Measurements from ENCODE around the gene SERPINA6.

Gene SERPINA6

GRCh38 chr14:94368956-94369355 lies 45.8 kb upstream of the SERPINA6 start:
- ATAC-seq (ENCODE audit: insufficient read depth, low read depth) (no peak), DNase-seq (no peak)
- Histone ChIP-seq H2AFZ (ENCODE audit: low read depth, low read length) (no peak overlapping the region), H4K20me1 (ENCODE audit: insufficient read depth, low read length) (no peaks in the 10 kb centered on the region), H3K9ac (ENCODE audit: low read depth, low read length) (no peak overlapping the region), H3K4me1 (ENCODE audit: insufficient read depth, low read length) (no peaks in the 10 kb centered on the region), H3K4me3 (ENCODE audit: low read depth in 1 of 2, low read length in 2 of 2) (no peak overlapping the region), H3K79me2 (ENCODE audit: insufficient read depth, low read length) (no peaks in the 10 kb centered on the region), H3K4me2 (ENCODE audit: insufficient read depth, low read length) (no peak overlapping the region), H3K27me3 (ENCODE audit: insufficient read depth, low read length, poor library complexity) (peaks cover 2% of the 10 kb centered on the region), H3K36me3 (ENCODE audit: insufficient read depth, low read length) (no peaks in the 10 kb centered on the region), H3K9me3 (ENCODE audit: insufficient read depth, low read length, severe bottlenecking) (no peaks in the 10 kb centered on the region), H3K27ac (ENCODE audit: low read length) (no peak overlapping the region)
- TF ChIP-seq CTCF (IDR thresholded peaks at IDR 0.05; ENCODE audit: borderline replicate concordance, extremely low read depth, low read length, poor library complexity, severe bottlenecking) (no peak), EZH2 (IDR thresholded peaks at IDR 0.05; ENCODE audit: borderline replicate concordance, low read depth, low read length, severe bottlenecking) (no peak)

GRCh38 chr14:94368243-94368590 lies 45.1 kb upstream of the SERPINA6 start:
- Histone ChIP-seq H3K27ac (ENCODE audit: low read length) (no peak overlapping the region), H3K4me3 (ENCODE audit: low read depth in 1 of 2, low read length in 2 of 2) (no peak overlapping the region), H3K9ac (ENCODE audit: low read depth, low read length) (no peak overlapping the region), H3K27me3 (ENCODE audit: insufficient read depth, low read length, poor library complexity) (no peaks in the 10 kb centered on the region), H4K20me1 (ENCODE audit: insufficient read depth, low read length) (no peaks in the 10 kb centered on the region), H3K4me1 (ENCODE audit: insufficient read depth, low read length) (no peaks in the 10 kb centered on the region), H3K9me3 (ENCODE audit: insufficient read depth, low read length, severe bottlenecking) (no peaks in the 10 kb centered on the region), H3K36me3 (ENCODE audit: insufficient read depth, low read length) (no peaks in the 10 kb centered on the region), H3K79me2 (ENCODE audit: insufficient read depth, low read length) (no peaks in the 10 kb centered on the region), H2AFZ (ENCODE audit: low read depth, low read length) (no peak overlapping the region), H3K4me2 (ENCODE audit: insufficient read depth, low read length) (no peak overlapping the region)
- no peak for DNase-seq
- TF ChIP-seq EZH2 (IDR thresholded peaks at IDR 0.05; ENCODE audit: borderline replicate concordance, low read depth, low read length, severe bottlenecking) = no peak
- ATAC-seq (ENCODE audit: insufficient read depth, low read depth) = no peak

- Histone ChIP-seq H3K9me3 (ENCODE audit: insufficient read depth, low read length, severe bottlenecking) (no peaks in the 10 kb centered on the region), H4K20me1 (ENCODE audit: insufficient read depth, low read length) (no peaks in the 10 kb centered on the region), H3K27me3 (ENCODE audit: insufficient read depth, low read length, poor library complexity) (no peaks in the 10 kb centered on the region), H3K4me2 (ENCODE audit: insufficient read depth, low read length) (no peak overlapping the region), H3K36me3 (ENCODE audit: insufficient read depth, low read length) (no peaks in the 10 kb centered on the region), H3K79me2 (ENCODE audit: insufficient read depth, low read length) (no peaks in the 10 kb centered on the region), H3K27ac (ENCODE audit: low read length) (no peak overlapping the region), H2AFZ (ENCODE audit: low read depth, low read length) (no peak overlapping the region), H3K4me3 (ENCODE audit: low read depth in 1 of 2, low read length in 2 of 2) (no peak overlapping the region), H3K9ac (ENCODE audit: low read depth, low read length) (no peak overlapping the region), H3K4me1 (ENCODE audit: insufficient read depth, low read length) (no peaks in the 10 kb centered on the region)
- TF ChIP-seq EZH2 (IDR thresholded peaks at IDR 0.05; ENCODE audit: borderline replicate concordance, low read depth, low read length, severe bottlenecking) = no peak
- TF ChIP-seq CTCF (IDR thresholded peaks at IDR 0.05; ENCODE audit: borderline replicate concordance, extremely low read depth, low read length, poor library complexity, severe bottlenecking) = no peak
- DNase-seq (no peak), ATAC-seq (ENCODE audit: insufficient read depth, low read depth) (no peak)
Measured at GRCh38 chr14:94367347-94368242, 44.5 kb upstream of the SERPINA6 start.

- H4K20me1 ChIP-seq (ENCODE audit: insufficient read depth, low read length) = no peaks in the 10 kb centered on the region
- H3K79me2 ChIP-seq (ENCODE audit: insufficient read depth, low read length) = no peaks in the 10 kb centered on the region
- H3K4me2 ChIP-seq (ENCODE audit: insufficient read depth, low read length) = no peak within 1 kb of the TSS
- H3K9ac ChIP-seq (ENCODE audit: low read depth, low read length) = no peak within 1 kb of the TSS
- TF ChIP-seq EZH2 (IDR thresholded peaks at IDR 0.05; ENCODE audit: borderline replicate concordance, low read depth, low read length, severe bottlenecking) = no peak
- no peak for TF ChIP-seq CTCF (IDR thresholded peaks at IDR 0.05; ENCODE audit: borderline replicate concordance, extremely low read depth, low read length, poor library complexity, severe bottlenecking)
- no peak for ATAC-seq (ENCODE audit: insufficient read depth, low read depth)
- no peak for DNase-seq
- no peaks in the 10 kb centered on the region for H3K36me3 ChIP-seq (ENCODE audit: insufficient read depth, low read length)
- H3K27ac ChIP-seq (ENCODE audit: low read length) = no peak within 1 kb of the TSS
- no peaks in the 10 kb centered on the region for H3K4me1 ChIP-seq (ENCODE audit: insufficient read depth, low read length)
- H3K9me3 ChIP-seq (ENCODE audit: insufficient read depth, low read length, severe bottlenecking) = no peaks in the 10 kb centered on the region
- H3K27me3 ChIP-seq (ENCODE audit: insufficient read depth, low read length, poor library complexity) = no peaks in the 10 kb centered on the region
- no peak within 1 kb of the TSS for H2AFZ ChIP-seq (ENCODE audit: low read depth, low read length)
- H3K4me3 ChIP-seq (ENCODE audit: low read depth in 1 of 2, low read length in 2 of 2) = no peak within 1 kb of the TSS
Measured at GRCh38 chr14:94366146-94366915, 43.2 kb upstream of the SERPINA6 start, which contains the start of gene SERPINA2. Gene SERPINA2 (minus strand): TSS chr14:94366698.

Measured in DND-41 (cell line).